Loucy (cell line): ENCODE measurements around the gene IGSF3.

Experiments used
- H2AFZ ChIP-seq: fragments of 200-600 bp; sonication (generic); 2 replicates; pipeline ENCODE4 v1.6.0; 2016; ENCODE audit warnings: antibody characterized with exemption, mild to moderate bottlenecking, low read length, moderate library complexity
- H3F3A ChIP-seq: fragments of 200-600 bp; 2 replicates; pipeline ENCODE4 v1.6.0; 2016; ENCODE audit warnings: antibody characterized with exemption, low read depth, mild to moderate bottlenecking
- H3K27me3 ChIP-seq: fragments of 200-600 bp; sonication (generic); 2 replicates; pipeline ENCODE4 v1.6.1; 2014; ENCODE audit warnings: low read length, mild to moderate bottlenecking; ENCODE audit not compliant: insufficient read depth, poor library complexity, severe bottlenecking
- H3K36me3 ChIP-seq: fragments of 200-600 bp; sonication (generic); 2 replicates; pipeline ENCODE4 v1.6.1; 2016; ENCODE audit warnings: low read length; ENCODE audit not compliant: insufficient read depth
- H3K4me1 ChIP-seq: fragments of 200-600 bp; sonication (generic); 2 replicates; pipeline ENCODE4 v1.5.1; 2014; ENCODE audit warnings: low read length, mild to moderate bottlenecking; ENCODE audit not compliant: insufficient read depth, poor library complexity, severe bottlenecking
- H3K4me2 ChIP-seq: fragments of 200-600 bp; sonication (generic); 2 replicates; pipeline ENCODE4 v1.6.0; 2014; ENCODE audit warnings: antibody characterized with exemption, low read length, low read depth, mild to moderate bottlenecking; ENCODE audit not compliant: poor library complexity, severe bottlenecking
- H3K4me3 ChIP-seq: fragments of 200-600 bp; sonication (generic); 2 replicates; pipeline ENCODE4 v1.5.1; 2014; ENCODE audit warnings: low read length, mild to moderate bottlenecking, mixed read lengths; ENCODE audit not compliant: poor library complexity, severe bottlenecking
- H3K79me2 ChIP-seq: fragments of 200-600 bp; sonication (generic); 2 replicates; pipeline ENCODE4 v1.6.1; 2014; ENCODE audit warnings: low read length; ENCODE audit not compliant: insufficient read depth
- H3K9ac ChIP-seq: fragments of 200-600 bp; sonication (generic); 2 replicates; pipeline ENCODE4 v1.6.0; 2014; ENCODE audit warnings: mild to moderate bottlenecking, low read depth, low read length, moderate library complexity; ENCODE audit not compliant: poor library complexity, severe bottlenecking
- H3K9me2 ChIP-seq: fragments of 200-600 bp; sonication (generic); replicated peaks from 2 replicates; pipeline ENCODE4 v1.6.1; 2016; ENCODE audit warnings: low read depth, low read length, mixed read lengths
- H3K9me3 ChIP-seq: fragments of 200-600 bp; sonication (generic); 2 replicates; pipeline ENCODE4 v1.6.1; 2014; ENCODE audit warnings: mild to moderate bottlenecking, antibody characterized with exemption, low read length, low read depth; ENCODE audit not compliant: insufficient read depth
- H4K20me1 ChIP-seq: fragments of 200-600 bp; sonication (generic); 2 replicates; pipeline ENCODE4 v1.6.0; 2014; ENCODE audit warnings: antibody characterized with exemption, low read length, mild to moderate bottlenecking; ENCODE audit not compliant: insufficient read depth, poor library complexity, severe bottlenecking
- EZH2phosphoT487 ChIP-seq: fragments of 200-600 bp; IDR thresholded peaks from 2 replicates; pipeline ENCODE4 v1.6.1; 2018; ENCODE audit warnings: antibody characterized with exemption, mild to moderate bottlenecking, moderate library complexity, borderline replicate concordance
- TF ChIP-seq, protein P1 (sequence below): fragments of 200-600 bp; sonication (generic); conservative IDR thresholded peaks from 2 replicates; pipeline ENCODE4 v1.5.1; 2014; ENCODE audit warnings: mild to moderate bottlenecking, antibody characterized with exemption, low read length

The IGSF3 gene

DNA sequence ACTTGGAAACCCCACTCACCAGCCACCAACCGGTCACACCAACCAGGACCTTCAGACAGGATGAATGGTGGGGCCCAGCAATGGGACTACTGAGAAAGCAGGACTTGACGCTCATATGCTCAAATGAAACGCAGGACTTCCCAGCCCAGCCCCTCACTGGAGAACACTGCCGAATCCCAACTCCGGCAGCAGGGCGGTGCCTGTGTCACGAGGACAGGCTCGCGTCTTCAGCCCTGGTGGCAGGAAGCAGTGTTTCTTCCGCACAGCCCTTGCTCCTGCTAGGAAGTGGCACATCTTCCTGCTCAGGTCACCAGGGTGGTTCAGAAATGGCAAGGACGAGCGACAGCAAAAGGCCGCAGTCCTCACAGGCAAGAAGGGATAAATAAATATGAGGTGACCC, 135.6 kb downstream of the IGSF3 start:
- Histone ChIP-seq H3F3A (no peaks in the 10 kb centered on the region), H2AFZ (no peak overlapping the region), H3K9ac (no peak overlapping the region), H3K9me2 (no peaks in the 10 kb centered on the region), H3K36me3 (peaks cover 40% of the 10 kb centered on the region; the same call in 1 of the 2 replicates), H3K79me2 (no peaks in the 10 kb centered on the region), H4K20me1 (no peaks in the 10 kb centered on the region), H3K9me3 (peaks cover 4% of the 10 kb centered on the region; the same call in 1 of the 2 replicates), H3K4me3 (no peak overlapping the region), H3K27me3 (no peaks in the 10 kb centered on the region), H3K4me1 (no peaks in the 10 kb centered on the region), H3K4me2 (no peak overlapping the region)
- no peak for TF ChIP-seq EZH2phosphoT487
- TF ChIP-seq, protein P1, sequence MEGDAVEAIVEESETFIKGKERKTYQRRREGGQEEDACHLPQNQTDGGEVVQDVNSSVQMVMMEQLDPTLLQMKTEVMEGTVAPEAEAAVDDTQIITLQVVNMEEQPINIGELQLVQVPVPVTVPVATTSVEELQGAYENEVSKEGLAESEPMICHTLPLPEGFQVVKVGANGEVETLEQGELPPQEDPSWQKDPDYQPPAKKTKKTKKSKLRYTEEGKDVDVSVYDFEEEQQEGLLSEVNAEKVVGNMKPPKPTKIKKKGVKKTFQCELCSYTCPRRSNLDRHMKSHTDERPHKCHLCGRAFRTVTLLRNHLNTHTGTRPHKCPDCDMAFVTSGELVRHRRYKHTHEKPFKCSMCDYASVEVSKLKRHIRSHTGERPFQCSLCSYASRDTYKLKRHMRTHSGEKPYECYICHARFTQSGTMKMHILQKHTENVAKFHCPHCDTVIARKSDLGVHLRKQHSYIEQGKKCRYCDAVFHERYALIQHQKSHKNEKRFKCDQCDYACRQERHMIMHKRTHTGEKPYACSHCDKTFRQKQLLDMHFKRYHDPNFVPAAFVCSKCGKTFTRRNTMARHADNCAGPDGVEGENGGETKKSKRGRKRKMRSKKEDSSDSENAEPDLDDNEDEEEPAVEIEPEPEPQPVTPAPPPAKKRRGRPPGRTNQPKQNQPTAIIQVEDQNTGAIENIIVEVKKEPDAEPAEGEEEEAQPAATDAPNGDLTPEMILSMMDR = no peak

DNA sequence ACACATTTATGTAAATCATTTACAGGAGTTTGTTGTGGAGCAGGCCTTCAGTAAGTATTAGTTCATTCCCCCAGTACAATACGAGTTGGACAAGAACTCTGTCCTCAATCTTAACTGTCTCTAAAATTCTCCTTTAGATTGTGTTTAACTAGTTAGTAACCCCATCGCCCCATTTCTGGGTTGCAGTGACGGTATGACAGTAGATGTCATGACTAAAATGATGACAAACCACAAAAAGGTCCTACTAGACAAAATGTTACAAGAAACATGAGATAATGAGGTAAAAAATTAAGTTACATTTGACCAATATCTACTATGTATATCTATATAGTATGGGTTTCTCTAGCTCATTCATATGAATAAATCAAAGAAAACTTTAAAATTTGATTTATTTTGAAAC, 137.9 kb downstream of the IGSF3 start:
- H3K9me3 ChIP-seq = peaks cover 9% of the 10 kb centered on the region; the same call in 1 of the 2 replicates
- no peaks in the 10 kb centered on the region for H4K20me1 ChIP-seq
- H3F3A ChIP-seq = no peaks in the 10 kb centered on the region

GRCh38 chr1:116529199-116529631, 138.3 kb downstream of the IGSF3 start:
- Histone ChIP-seq H3K9me2 (no peaks in the 10 kb centered on the region), H3K9me3 (peaks cover 9% of the 10 kb centered on the region; the same call in 1 of the 2 replicates), H3K9ac (no peak overlapping the region), H3K79me2 (no peaks in the 10 kb centered on the region), H3F3A (no peaks in the 10 kb centered on the region), H3K4me1 (no peaks in the 10 kb centered on the region), H3K27me3 (no peaks in the 10 kb centered on the region), H3K36me3 (peaks cover 24% of the 10 kb centered on the region; the same call in 1 of the 2 replicates), H2AFZ (no peak overlapping the region), H3K4me2 (no peak overlapping the region), H3K4me3 (no peak overlapping the region), H4K20me1 (no peaks in the 10 kb centered on the region)
- no peak for TF ChIP-seq EZH2phosphoT487
- TF ChIP-seq, protein P1 = no peak

More for the DNA sequence above, 137.9 kb downstream of the IGSF3 start:
- H3K9me2 ChIP-seq = no peaks in the 10 kb centered on the region
- H3K4me2 ChIP-seq = no peak overlapping the region
- no peaks in the 10 kb centered on the region for H3K4me1 ChIP-seq
- no peak for TF ChIP-seq EZH2phosphoT487
- TF ChIP-seq, protein P1 = no peak
- H3K9ac ChIP-seq = no peak overlapping the region
- no peaks in the 10 kb centered on the region for H3K27me3 ChIP-seq
- H2AFZ ChIP-seq = no peak overlapping the region
- peaks cover 28% of the 10 kb centered on the region; the same call in 1 of the 2 replicates for H3K36me3 ChIP-seq
- no peak overlapping the region for H3K4me3 ChIP-seq
- no peaks in the 10 kb centered on the region for H3K79me2 ChIP-seq
